Measurements from ENCODE around the gene PLAAT3.

GRCh38 chr11:63554877-63555223, 59.4 kb downstream of the PLAAT3 start:
- TF ChIP-seq EZH2 (IDR thresholded peaks at IDR 0.05; ENCODE audit: low read depth, low read length, severe bottlenecking) (no peak), POLR2A (IDR thresholded peaks at IDR 0.05; ENCODE audit: control extremely low read depth in 1 of 2, low read depth in 2 of 2, low read length in 2 of 2) (no peak)
